HL-60 (cell line): Measurements from ENCODE around the gene HS3ST5.

Source experiments
- GABPA ChIP-seq: IDR thresholded peaks from 2 replicates; pipeline ENCODE4 v1.6.1; 2012; ENCODE audit warnings: low read depth
- POLR2AphosphoS5 ChIP-seq: IDR thresholded peaks from 2 replicates; pipeline ENCODE4 v1.6.1; 2012; ENCODE audit warnings: low read depth
- TF ChIP-seq, protein P1 (sequence below): IDR thresholded peaks from one replicate; pipeline ENCODE4 v1.5.1; 2011; ENCODE audit warnings: low read length, control low read depth, inconsistent platforms; ENCODE audit not compliant: insufficient read depth

DNA sequence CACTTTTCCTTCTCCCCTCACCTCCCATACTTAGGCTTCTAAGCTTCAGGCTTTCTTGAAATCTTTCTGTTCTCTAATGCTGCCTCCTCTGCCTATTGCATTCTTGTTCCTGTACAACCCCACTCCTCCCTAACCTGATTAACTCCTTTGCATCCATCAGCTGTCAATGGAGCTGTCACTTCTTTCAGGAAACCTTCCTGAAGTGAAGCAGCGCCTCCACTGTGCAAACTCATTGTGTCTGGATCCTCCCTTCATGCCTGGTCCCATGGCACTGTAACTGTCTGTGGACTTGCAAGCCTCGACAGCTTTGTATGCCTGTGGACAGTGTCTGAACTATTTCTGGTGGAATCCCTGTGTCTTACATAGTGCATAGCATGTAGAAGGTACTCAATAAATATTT lies 185.0 kb downstream of the HS3ST5 start:
- TF ChIP-seq, protein P1, sequence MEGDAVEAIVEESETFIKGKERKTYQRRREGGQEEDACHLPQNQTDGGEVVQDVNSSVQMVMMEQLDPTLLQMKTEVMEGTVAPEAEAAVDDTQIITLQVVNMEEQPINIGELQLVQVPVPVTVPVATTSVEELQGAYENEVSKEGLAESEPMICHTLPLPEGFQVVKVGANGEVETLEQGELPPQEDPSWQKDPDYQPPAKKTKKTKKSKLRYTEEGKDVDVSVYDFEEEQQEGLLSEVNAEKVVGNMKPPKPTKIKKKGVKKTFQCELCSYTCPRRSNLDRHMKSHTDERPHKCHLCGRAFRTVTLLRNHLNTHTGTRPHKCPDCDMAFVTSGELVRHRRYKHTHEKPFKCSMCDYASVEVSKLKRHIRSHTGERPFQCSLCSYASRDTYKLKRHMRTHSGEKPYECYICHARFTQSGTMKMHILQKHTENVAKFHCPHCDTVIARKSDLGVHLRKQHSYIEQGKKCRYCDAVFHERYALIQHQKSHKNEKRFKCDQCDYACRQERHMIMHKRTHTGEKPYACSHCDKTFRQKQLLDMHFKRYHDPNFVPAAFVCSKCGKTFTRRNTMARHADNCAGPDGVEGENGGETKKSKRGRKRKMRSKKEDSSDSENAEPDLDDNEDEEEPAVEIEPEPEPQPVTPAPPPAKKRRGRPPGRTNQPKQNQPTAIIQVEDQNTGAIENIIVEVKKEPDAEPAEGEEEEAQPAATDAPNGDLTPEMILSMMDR: no peak
- no peak for TF ChIP-seq POLR2AphosphoS5
- TF ChIP-seq GABPA: no peak
